Stimulated activated CD4-positive, alpha-beta T cell treated with anti-CD3 and anti-CD28 coated beads, Interleukin-4, amount 100 ng/mL, for 4 hours (primary cell): ENCODE data around the gene CRNN.

Source experiments
- DNase-seq, 2 experiments: peaks; one replicate each; pipeline ENCODE4 v3.0.0-alpha.2; 2020

CRNN gene

GRCh38 chr1:152415454-152416227, 1.6 kb upstream of the CRNN start:
- no peak for DNase-seq

GRCh38 chr1:152412756-152413155, 1.3 kb downstream of the CRNN start:
- DNase-seq: no peak

- no peak for DNase-seq
These were observed 2.9 kb downstream of the CRNN start for GRCh38 chr1:152411134-152411533.

- DNase-seq: no peak
These were observed 3.5 kb downstream of the CRNN start for GRCh38 chr1:152410599-152410998.

- DNase-seq: no peak
These were observed 4.0 kb downstream of the CRNN start for GRCh38 chr1:152410028-152410427.

GRCh38 chr1:152408664-152409063, 5.4 kb downstream of the CRNN start:
- DNase-seq: no peak

GRCh38 chr1:152398812-152399698, 15.0 kb downstream of the CRNN start:
- DNase-seq: no peak

- no peak for DNase-seq
These were observed 16.6 kb downstream of the CRNN start for GRCh38 chr1:152397474-152397873.

GRCh38 chr1:152394151-152394550, 19.9 kb downstream of the CRNN start:
- no peak for DNase-seq

- DNase-seq: no peak
These were observed 21.2 kb downstream of the CRNN start for GRCh38 chr1:152392909-152393308.

- DNase-seq: no peak
These were observed 25.2 kb downstream of the CRNN start for GRCh38 chr1:152388889-152389288.

- DNase-seq: no peak
These were observed 27.1 kb downstream of the CRNN start for GRCh38 chr1:152386940-152387339.

GRCh38 chr1:152380932-152381331, 33.1 kb downstream of the CRNN start:
- DNase-seq: no peak

- no peak for DNase-seq
These were observed 39.6 kb downstream of the CRNN start for GRCh38 chr1:152374451-152374850.

GRCh38 chr1:152372672-152373071, 41.4 kb downstream of the CRNN start:
- DNase-seq: no peak

GRCh38 chr1:152367436-152367835, 46.6 kb downstream of the CRNN start:
- no peak for DNase-seq

GRCh38 chr1:152359906-152360305, 54.2 kb downstream of the CRNN start, which contains the start of gene FLG2:
Gene FLG2 (minus strand): TSS chr1:152360006. CDS start chr1:152358884, 1,122 bp downstream.
- no peak for DNase-seq
